Measurements from ENCODE around the gene POU4F2.
"Not testable (repeated sequence)": the region's sequence is repeated elsewhere in the genome, so short reads cannot be mapped to it uniquely, and the experiment has no call there.

The POU4F2 gene

GRCh38 chr4:146654687-146655520 is 16.2 kb downstream of the POU4F2 start:
- no peak for DNase-seq (ENCODE audit: low spot score)

GRCh38 chr4:146655521-146655856 is 16.8 kb downstream of the POU4F2 start:
- no peak for DNase-seq (ENCODE audit: low spot score)

- no peak for DNase-seq (ENCODE audit: low spot score)
These were observed 22.7 kb downstream of the POU4F2 start for GRCh38 chr4:146661367-146661766.

GRCh38 chr4:146663968-146664311 is 25.2 kb downstream of the POU4F2 start:
- DNase-seq (ENCODE audit: low spot score), result not testable (repeated sequence)

GRCh38 chr4:146674829-146675570 is 36.3 kb downstream of the POU4F2 start:
- DNase-seq (ENCODE audit: low spot score), result no peak

Data from kidney capillary endothelial cell (primary cell).